Activated CD8-positive, alpha-beta memory T cell treated with anti-CD3 and anti-CD28 coated beads, Interleukin-2, amount 10 ng/mL, durations not matched to agents 7 days and 5 days (primary cell): Measurements from ENCODE around the gene PPFIA1. TPM values are rescaled to one million over a fixed set of nuclear protein-coding genes. Genes with fewer than 3 reads are reported as not detected.
"Not testable (repeated sequence)": the region's sequence is repeated elsewhere in the genome, so short reads cannot be mapped to it uniquely, and the experiment has no call there.

Experiments used
- ATAC-seq: fragments of 150-1000 bp; cut with Tn5 transposase; one replicate; pipeline ENCODE4 v1.10.0; 2021; ENCODE audit warnings: moderate library complexity
- CTCF ChIA-PET: fragments of 350-600 bp; sonication (Branson Sonifier 250); formaldehyde crosslinking; loops from one replicate; lab custom pipeline; 2021; ENCODE audit warnings: antibody characterized with exemption; lab: Charles Lee
- DNase-seq: peaks from one replicate; pipeline ENCODE4 v3.0.0-alpha.2; 2020
- H3K27ac Mint-ChIP-seq: one replicate; pipeline ENCODE4 v1.8.0; 2021; ENCODE audit warnings: mild to moderate bottlenecking, mixed read lengths
- H3K27me3 Mint-ChIP-seq: one replicate; pipeline ENCODE4 v1.8.0; 2021; ENCODE audit warnings: mixed read lengths
- H3K36me3 Mint-ChIP-seq: one replicate; pipeline ENCODE4 v1.8.0; 2021; ENCODE audit warnings: mild to moderate bottlenecking, mixed read lengths
- H3K4me1 Mint-ChIP-seq: one replicate; pipeline ENCODE4 v1.8.0; 2021; ENCODE audit warnings: mixed read lengths
- H3K4me3 Mint-ChIP-seq: one replicate; pipeline ENCODE4 v1.8.0; 2021; ENCODE audit warnings: mild to moderate bottlenecking, moderate library complexity, mixed read lengths
- H3K9me3 Mint-ChIP-seq: one replicate; pipeline ENCODE4 v1.8.0; 2022; ENCODE audit warnings: low read depth, mixed read lengths
- total RNA-seq, 2 experiments: library from RNA; stranded (reverse); gene quantifications; one replicate each; pipeline ENCODE4 v1.2.3, GENCODE V29; 2021

PPFIA1 gene
- total RNA-seq, 2 experiments from 2014 or later: 35.7 to 38.7 TPM

GRCh38 chr11:70389201-70389600 lies 118.7 kb downstream of the PPFIA1 start:
- ATAC-seq (no peak), DNase-seq (no peak)
- CTCF ChIA-PET: no interaction called here
- Mint-ChIP-seq H3K4me1 (no peaks in the 10 kb centered on the region), H3K27ac (no peak overlapping the region), H3K9me3 (no peaks in the 10 kb centered on the region), H3K36me3 (peaks cover 10% of the 10 kb centered on the region), H3K4me3 (no peak overlapping the region), H3K27me3 (peaks cover 31% of the 10 kb centered on the region)

- H3K4me3 Mint-ChIP-seq, H3K9me3 Mint-ChIP-seq, H3K4me1 Mint-ChIP-seq, H3K27ac Mint-ChIP-seq, CTCF ChIA-PET, H3K36me3 Mint-ChIP-seq, DNase-seq, ATAC-seq: not testable (repeated sequence)
- H3K27me3 Mint-ChIP-seq: peaks cover 44% of the 10 kb centered on the region
These were observed 120.4 kb downstream of the PPFIA1 start for GRCh38 chr11:70390882-70391281.

DNA sequence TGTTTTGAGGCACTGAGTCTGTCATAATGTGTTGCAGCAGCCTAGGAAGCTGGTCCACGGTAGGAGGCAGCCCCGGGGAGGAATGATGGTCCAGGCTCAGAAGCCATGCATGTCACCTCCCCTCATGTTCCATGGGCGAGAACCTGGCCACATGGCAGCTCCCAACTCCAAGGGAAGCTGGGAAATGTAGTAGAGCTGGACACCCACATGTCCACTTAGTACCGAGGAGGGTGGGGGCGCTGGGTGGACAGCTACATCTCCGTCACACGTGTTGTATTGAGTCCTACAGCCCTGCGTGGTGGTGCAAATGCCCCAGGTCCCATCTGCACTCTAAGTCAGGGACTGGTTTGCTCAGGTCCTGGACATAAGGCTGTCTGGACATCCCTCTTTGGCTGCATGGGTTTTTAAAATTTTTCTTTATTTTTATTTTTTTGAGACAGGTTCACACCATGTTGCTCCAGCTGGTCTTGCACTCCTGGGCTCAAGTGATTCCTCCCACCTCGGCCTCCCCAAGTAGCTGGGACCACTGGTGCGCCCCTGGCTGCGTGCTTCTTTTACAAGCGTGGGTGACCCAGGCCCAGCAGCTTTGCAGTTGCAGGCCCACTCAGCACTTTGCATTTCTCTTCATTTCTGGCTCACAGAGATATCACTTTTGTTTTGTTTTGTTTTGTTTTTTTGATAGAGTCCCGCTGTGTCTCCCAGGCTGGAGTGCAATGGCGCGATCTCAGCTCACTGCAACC lies 123.9 kb downstream of the PPFIA1 start:
- Mint-ChIP-seq H3K4me3 (no peak overlapping the region), H3K4me1 (peaks cover 14% of the 10 kb centered on the region), H3K36me3 (peaks cover 2% of the 10 kb centered on the region), H3K27me3 (peaks cover 53% of the 10 kb centered on the region), H3K9me3 (no peaks in the 10 kb centered on the region), H3K27ac (no peak overlapping the region)
- no peak for DNase-seq
- no peak for ATAC-seq
- CTCF ChIA-PET: no interaction called here

DNA sequence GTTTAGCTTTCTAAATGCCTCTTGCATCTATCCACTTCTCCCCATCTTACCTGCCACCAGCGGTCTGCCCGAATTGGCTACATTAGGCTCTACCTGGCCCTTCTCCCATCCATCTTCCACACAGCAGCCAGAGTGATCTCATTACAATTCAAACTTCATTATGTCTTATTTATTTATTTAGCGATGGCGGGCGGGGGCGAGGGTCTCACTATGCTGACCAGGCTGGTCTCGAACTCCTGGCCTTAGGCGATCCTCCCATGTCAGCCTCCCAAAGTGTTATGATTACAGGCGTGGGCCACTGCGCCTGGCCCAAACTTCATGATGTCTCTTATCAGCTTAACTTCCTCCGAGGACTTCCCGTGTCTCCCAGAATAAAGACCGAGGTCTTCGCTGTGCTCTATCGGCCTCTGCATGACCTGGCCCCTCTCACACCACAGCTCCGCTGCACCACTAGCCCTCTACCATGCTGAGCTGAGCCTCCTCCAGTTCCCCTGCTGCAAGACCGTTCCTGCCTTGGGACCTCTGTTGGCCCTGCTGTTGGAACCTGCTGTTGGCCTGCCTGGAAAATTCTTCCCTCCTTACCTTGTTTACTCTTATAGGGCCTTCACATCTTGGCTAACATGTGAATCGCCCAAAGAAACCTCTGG lies 127.0 kb downstream of the PPFIA1 start:
- Mint-ChIP-seq H3K27me3 (peaks cover 71% of the 10 kb centered on the region), H3K4me1 (peaks cover 20% of the 10 kb centered on the region), H3K36me3 (peaks cover 2% of the 10 kb centered on the region), H3K4me3 (peak overlapping the region; percentile 63), H3K27ac (no peak overlapping the region), H3K9me3 (no peaks in the 10 kb centered on the region)
- DNase-seq (no peak), ATAC-seq (peak; percentile 11)
- CTCF ChIA-PET: no interaction called here

- CTCF ChIA-PET: no interaction called here
- ATAC-seq: peak; percentile 68
- peaks cover 24% of the 10 kb centered on the region for H3K4me1 Mint-ChIP-seq
- peak within 1 kb of the TSS; percentile 63 for H3K4me3 Mint-ChIP-seq
- no peaks in the 10 kb centered on the region for H3K9me3 Mint-ChIP-seq
- DNase-seq: peak; percentile 69
- peak within 1 kb of the TSS; percentile 51 for H3K27ac Mint-ChIP-seq
- H3K27me3 Mint-ChIP-seq: peaks cover 77% of the 10 kb centered on the region
- peaks cover 2% of the 10 kb centered on the region for H3K36me3 Mint-ChIP-seq
These were observed 127.7 kb downstream of the PPFIA1 start, which contains the start of gene CTTN for GRCh38 chr11:70397983-70398833. Gene CTTN (plus strand): TSS chr11:70398529. CDS start chr11:70407298, 8,769 bp downstream.

- Mint-ChIP-seq H3K4me3 (no peak overlapping the region), H3K9me3 (no peaks in the 10 kb centered on the region), H3K27me3 (peaks cover 73% of the 10 kb centered on the region), H3K27ac (no peak overlapping the region), H3K4me1 (peaks cover 24% of the 10 kb centered on the region), H3K36me3 (peaks cover 2% of the 10 kb centered on the region)
- CTCF ChIA-PET: no interaction called here
- DNase-seq: peak; percentile 44
- ATAC-seq: no peak
These were observed 128.6 kb downstream of the PPFIA1 start for GRCh38 chr11:70398834-70399680.

- H3K9me3 Mint-ChIP-seq: no peaks in the 10 kb centered on the region
- CTCF ChIA-PET: interaction anchor here (1.2 kb wide), 1 partner anchor 37 kb away, joined by 3 read pairs; no protein-coding TSS in a partner anchor
- H3K4me1 Mint-ChIP-seq: peaks cover 24% of the 10 kb centered on the region
- no peak overlapping the region for H3K27ac Mint-ChIP-seq
- no peak for ATAC-seq
- no peak overlapping the region for H3K4me3 Mint-ChIP-seq
- no peak for DNase-seq
- peaks cover 72% of the 10 kb centered on the region for H3K27me3 Mint-ChIP-seq
- peaks cover 2% of the 10 kb centered on the region for H3K36me3 Mint-ChIP-seq
These were observed 129.2 kb downstream of the PPFIA1 start for GRCh38 chr11:70399681-70400112.

GRCh38 chr11:70400643-70401042 lies 130.2 kb downstream of the PPFIA1 start:
- Mint-ChIP-seq H3K4me3 (no peak overlapping the region), H3K27ac (no peak overlapping the region), H3K27me3 (peaks cover 74% of the 10 kb centered on the region), H3K36me3 (peaks cover 2% of the 10 kb centered on the region), H3K4me1 (peaks cover 24% of the 10 kb centered on the region), H3K9me3 (no peaks in the 10 kb centered on the region)
- CTCF ChIA-PET: interaction anchor here (1.2 kb wide), 1 partner anchor 38 kb away, joined by 3 read pairs; no protein-coding TSS in a partner anchor
- DNase-seq: no peak
- no peak for ATAC-seq

DNA sequence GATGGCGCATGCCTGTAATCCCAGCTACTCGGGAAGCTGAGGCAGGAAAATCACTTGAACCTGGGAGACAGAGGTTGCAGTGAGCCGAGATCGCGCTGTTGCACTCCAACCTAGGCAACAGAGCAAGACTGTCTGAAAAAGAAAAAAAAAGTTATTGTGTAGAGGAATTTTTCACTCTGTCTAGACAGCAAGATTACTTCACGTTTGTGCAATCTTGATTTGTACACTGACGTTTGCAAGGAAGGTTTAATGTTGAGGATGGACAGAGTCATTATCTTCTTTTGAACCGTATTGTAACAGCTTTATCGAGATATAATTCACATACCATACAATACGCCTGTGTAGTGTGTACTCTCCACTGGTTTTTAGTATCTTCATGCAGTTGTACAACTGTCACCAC lies 131.5 kb downstream of the PPFIA1 start:
- CTCF ChIA-PET: interaction anchor here (0.8 kb wide), 1 partner anchor 9 kb away, joined by 3 read pairs; no protein-coding TSS in a partner anchor
- no peak for DNase-seq
- Mint-ChIP-seq H3K9me3 (no peaks in the 10 kb centered on the region), H3K27me3 (peaks cover 78% of the 10 kb centered on the region), H3K4me1 (peaks cover 24% of the 10 kb centered on the region), H3K36me3 (peaks cover 2% of the 10 kb centered on the region), H3K27ac (no peak overlapping the region), H3K4me3 (no peak overlapping the region)
- ATAC-seq: no peak

GRCh38 chr11:70402685-70403084 lies 132.2 kb downstream of the PPFIA1 start:
- no peak overlapping the region for H3K4me3 Mint-ChIP-seq
- H3K4me1 Mint-ChIP-seq: peaks cover 18% of the 10 kb centered on the region

DNA sequence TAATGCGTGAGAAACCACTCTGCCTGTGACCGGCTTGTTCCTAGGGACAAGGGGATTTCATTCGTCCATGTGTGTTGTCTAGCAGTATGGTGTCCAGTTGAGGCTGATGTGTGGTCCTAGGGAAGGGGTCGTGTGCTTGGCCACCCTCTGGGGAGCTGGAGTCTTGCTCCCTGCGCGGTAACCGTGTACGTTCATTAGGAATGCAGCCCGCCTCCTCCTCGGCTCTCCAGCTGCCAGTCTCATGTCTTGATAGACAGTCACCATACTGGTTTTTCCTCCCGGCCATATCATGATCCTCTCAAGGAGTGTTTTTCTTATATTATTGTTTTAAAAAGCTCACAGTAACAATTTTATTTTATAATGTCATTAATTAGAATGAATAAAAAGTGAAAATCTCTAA lies 133.8 kb downstream of the PPFIA1 start:
- Mint-ChIP-seq H3K36me3 (no peaks in the 10 kb centered on the region), H3K4me3 (no peak overlapping the region), H3K27ac (no peak overlapping the region), H3K4me1 (peaks cover 21% of the 10 kb centered on the region), H3K27me3 (peaks cover 79% of the 10 kb centered on the region), H3K9me3 (no peaks in the 10 kb centered on the region)
- ATAC-seq: no peak
- CTCF ChIA-PET: no interaction called here
- no peak for DNase-seq

More at GRCh38 chr11:70402685-70403084, 132.2 kb downstream of the PPFIA1 start:
- DNase-seq (no peak), ATAC-seq (no peak)
- Mint-ChIP-seq H3K27ac (no peak overlapping the region), H3K36me3 (peaks cover 2% of the 10 kb centered on the region), H3K27me3 (peaks cover 78% of the 10 kb centered on the region), H3K9me3 (no peaks in the 10 kb centered on the region)
- CTCF ChIA-PET: no interaction called here

DNA sequence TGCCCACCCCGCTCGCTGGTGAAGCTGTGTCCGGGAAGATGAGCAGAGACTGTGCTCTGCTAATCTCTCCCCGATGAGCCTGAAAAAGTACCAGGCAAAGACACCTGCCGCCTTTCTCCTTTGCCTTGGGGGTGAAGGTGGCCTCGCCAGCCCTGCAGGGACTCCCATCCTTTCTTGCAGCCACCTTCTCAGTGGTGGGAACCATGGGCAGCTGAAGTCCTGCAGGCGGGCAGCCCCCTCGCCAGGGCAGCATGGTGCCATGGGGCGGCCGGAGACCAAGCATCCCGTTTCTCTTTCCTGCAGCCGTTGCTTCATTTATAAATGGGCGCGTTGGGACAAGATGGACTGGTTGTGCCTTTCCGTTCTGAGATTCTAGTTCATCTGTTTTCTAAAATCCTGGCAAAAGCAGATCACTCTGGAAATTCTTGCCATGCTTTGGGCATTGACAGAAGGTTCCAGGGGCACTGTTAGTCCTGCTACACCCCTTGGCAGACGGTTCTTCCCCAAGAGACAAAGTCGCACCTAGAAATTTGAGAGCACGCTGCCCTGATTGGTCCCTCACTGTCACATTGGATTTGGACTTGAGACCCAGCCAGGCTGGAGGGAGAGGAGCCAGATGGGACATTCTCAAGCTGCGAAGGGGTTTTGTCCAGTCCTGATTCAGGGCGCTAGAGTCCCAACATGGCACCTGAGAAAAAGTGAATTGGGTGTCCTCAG lies 135.3 kb downstream of the PPFIA1 start:
- ATAC-seq (no peak), DNase-seq (no peak)
- CTCF ChIA-PET: no interaction called here
- Mint-ChIP-seq H3K9me3 (no peaks in the 10 kb centered on the region), H3K4me1 (peaks cover 20% of the 10 kb centered on the region), H3K27ac (no peak overlapping the region), H3K4me3 (no peak overlapping the region), H3K36me3 (no peaks in the 10 kb centered on the region), H3K27me3 (peaks cover 79% of the 10 kb centered on the region)
